Stimulated activated naive CD4-positive, alpha-beta T cell (primary cell): Measurements from ENCODE around the gene NPRL2.
A peak's percentile ranks its signal among the peaks of the same experiment; 100 is the strongest.

Experiments
- DNase-seq, 6 experiments: peaks; one replicate each; lab custom pipeline; 2025; lab: John Stamatoyannopoulos, UW

NPRL2 gene

GRCh38 chr3:50373146-50374051 is 22.8 kb upstream of the NPRL2 start:
- no peak for DNase-seq

GRCh38 chr3:50372349-50372748 is 21.8 kb upstream of the NPRL2 start:
- DNase-seq = peak in 3 of 6 experiments; percentile 16 to 46 (median 22)

DNA sequence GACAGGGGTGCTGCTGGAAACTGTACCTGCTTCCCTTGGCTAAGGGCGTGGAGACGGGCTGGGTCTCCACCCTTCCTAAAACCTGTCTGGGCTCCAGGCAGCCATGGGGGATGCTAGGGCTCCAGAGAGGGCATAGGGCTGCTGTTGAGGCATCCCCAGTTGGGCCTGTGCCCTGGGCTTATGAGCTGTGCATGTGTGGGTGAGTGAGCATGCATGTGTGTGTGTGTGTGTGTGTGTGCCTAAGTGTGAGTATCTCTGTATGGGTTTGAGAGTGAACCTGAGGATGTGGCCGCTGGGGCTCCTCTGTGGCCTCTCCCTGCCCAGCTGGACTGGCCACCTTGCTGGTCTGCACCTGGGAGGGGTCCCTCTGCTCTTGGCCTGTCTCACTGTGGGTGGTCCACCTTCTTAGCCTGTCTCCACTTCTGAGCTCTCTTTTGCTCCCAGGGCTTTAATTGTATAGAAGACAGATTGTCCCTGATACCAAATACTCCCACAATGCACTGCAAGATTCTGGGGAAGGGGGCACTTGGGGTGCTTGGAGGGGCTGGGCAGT is 20.6 kb upstream of the NPRL2 start:
- DNase-seq = no peak

- DNase-seq = no peak
Measured at GRCh38 chr3:50370594-50370993, 20.0 kb upstream of the NPRL2 start.

GRCh38 chr3:50369012-50369670 is 18.6 kb upstream of the NPRL2 start:
- no peak for DNase-seq

DNA sequence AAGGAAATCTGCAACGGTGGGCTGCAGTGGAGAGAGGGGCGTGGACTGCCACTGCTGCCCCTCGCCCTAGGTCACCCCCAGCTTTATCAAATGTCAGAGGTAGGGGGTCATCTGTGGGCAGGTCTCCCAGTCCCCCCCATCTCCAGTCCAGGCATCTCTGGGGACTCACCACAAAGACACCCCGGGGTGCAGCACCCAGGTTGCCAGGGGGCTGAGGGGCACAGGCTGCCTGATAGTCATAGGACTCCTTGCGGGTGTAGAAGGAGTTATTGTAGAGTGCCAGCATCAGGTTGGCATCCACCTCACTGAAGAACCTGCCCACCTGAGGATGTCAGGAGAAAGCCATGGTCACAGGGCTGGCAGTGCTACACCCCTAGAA is 15.3 kb upstream of the NPRL2 start:
- DNase-seq = peak in 1 of 6 experiments; percentile 39

DNA sequence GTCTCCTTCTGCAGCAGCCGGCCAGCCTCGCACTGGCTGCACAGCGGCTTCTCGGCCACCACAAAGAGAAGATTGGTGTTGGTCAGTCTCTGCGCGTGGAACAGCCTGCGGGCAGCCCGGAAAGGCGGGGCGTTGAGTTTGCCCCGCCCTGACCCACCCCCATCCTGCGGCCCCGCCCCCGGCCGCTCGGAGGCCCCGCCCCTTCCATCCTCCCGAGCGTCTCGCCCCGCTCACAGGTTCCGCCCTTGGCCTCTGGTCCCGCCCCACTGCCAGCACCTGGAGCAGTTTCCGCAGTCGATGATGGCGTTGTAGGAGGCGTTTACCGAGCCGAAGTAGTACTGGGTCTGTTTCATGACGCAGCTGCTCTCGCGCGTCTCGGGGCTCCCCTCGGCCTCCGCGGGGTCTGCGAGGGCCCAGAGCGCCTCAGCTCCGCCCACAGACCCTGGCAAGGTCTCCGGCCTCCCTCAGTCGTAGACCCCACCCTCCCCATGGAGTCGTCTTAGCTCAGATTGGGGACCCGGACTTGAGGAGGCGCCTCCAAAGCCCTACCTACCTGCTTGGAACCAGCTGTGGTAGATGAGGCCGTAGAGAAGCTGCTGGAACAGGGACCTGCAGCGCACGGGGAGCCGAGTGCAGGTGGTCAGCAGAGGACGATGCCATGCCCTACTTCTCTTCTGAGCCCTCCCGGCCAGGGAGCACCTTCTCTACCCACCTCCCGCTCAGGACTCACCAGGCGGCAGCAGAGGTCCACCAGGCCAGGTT is 14.7 kb upstream of the NPRL2 start:
- peak; percentile 90 to 95 (median 93) for DNase-seq

DNA sequence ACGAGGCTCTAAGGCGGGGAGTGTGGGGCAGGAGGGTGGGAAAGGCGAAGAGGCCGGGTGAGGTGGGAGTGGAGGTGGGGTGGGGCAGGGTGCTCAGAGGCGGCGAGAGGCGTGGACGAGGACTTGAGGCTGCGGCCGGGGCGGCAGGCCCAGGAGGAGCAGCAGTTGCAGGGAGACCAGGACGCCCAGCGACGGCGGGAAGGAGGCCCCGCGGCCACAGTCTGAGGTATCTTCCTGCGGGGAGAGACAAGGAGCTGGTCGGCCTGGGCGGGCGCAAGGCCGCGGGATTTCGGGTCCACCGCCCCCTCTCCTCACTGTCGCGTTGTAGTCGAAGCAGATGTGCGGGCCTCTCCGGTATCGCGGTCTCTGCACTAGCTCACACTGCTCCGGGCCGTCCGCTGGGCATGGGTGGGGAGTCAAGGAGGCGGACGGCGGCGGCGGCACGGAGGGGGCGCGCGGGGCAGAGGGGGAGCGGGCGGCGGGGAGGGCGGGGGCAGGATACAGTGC is 14.1 kb upstream of the NPRL2 start:
- no peak for DNase-seq

- no peak for DNase-seq
Measured at GRCh38 chr3:50359760-50360110, 9.2 kb upstream of the NPRL2 start.

DNA sequence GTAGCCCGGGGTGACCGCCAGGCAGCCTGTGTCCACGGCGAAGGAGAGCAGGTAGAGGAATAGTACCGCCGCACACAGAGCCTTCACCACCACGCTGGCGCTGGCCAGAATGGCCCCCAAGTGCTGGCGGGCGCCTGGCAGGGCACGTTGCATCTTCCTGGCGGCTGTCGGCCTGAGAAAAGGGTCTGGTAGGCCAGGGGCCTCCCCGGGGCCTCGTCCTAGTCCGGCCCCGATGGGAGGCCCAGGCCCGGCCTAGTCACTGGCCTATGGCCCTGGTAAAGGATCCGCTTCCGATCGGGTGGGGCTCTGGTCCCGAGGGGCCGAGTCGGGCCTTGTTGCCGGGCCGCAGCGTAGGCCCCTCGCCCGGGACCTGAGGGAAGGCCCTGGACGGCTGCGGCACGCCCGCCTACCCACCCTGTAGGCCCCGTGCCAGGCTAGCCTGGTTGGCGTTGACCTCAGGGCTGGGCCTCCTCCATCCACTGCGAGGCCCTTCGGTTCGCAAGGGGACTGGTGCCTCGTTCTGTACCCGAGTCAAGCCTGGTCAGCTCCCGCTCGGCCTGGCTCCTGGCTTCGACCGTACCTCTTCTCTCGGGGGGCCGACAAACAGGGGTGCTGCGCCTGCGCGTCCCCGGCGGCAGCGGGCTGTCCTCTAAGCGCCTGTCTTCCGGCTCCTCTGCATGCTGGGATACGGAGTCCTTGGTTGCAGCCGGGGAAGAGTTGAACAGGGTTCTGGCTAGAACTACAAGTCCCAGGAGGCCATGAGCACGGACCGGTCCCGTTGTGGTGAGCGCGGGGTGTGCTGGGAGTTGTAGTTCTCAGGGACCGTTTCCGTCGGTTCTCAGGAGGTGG is 8.6 kb upstream of the NPRL2 start, which contains the start of gene TMEM115:
Gene TMEM115, minus strand, starts transcription at position 611 of the 849 bp plus-strand sequence. Its CDS starts 458 bp downstream, at position 153.
- peak; percentile 84 to 96 (median 94) for DNase-seq

GRCh38 chr3:50358355-50358910 is 7.9 kb upstream of the NPRL2 start:
- no peak for DNase-seq

DNA sequence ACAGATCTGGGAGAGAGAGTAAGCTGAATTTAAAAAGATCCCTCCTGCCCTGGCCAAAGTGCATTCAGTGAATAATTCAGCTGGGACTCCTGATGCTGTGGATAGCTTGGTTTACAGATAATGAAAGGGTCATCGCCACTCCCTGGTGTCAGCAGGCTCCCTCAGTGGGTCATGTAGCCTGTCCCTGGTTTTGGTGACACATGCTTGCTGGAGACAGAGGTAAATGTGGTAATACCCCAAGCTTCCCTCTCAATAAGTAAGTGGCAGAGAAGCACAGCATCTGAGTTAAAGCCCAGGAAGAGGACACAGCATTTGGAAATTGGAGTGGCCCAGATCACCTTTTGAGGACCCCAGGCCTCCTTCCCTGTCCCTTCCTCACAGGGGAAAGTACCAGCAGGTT is 6.9 kb upstream of the NPRL2 start:
- no peak for DNase-seq

DNA sequence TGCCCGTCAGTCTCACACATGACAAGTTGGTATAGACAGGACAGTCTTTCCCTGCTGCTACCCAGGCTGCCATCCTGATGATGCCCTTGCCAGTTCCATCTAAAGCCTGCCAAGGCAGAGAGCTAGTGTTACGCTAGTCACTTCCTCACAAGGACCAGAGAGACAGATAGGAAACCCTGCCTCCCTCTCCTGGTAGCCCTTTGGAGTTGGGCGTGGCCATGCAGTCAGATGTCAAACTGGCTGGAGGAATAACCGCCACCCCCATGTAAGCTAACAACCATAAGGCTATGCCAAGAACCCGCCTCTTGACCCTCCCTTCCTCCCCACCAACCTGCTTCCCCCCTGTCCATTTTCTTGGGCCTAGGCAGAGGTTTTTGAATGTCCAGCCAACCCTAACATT is 6.0 kb upstream of the NPRL2 start:
- DNase-seq = no peak

DNA sequence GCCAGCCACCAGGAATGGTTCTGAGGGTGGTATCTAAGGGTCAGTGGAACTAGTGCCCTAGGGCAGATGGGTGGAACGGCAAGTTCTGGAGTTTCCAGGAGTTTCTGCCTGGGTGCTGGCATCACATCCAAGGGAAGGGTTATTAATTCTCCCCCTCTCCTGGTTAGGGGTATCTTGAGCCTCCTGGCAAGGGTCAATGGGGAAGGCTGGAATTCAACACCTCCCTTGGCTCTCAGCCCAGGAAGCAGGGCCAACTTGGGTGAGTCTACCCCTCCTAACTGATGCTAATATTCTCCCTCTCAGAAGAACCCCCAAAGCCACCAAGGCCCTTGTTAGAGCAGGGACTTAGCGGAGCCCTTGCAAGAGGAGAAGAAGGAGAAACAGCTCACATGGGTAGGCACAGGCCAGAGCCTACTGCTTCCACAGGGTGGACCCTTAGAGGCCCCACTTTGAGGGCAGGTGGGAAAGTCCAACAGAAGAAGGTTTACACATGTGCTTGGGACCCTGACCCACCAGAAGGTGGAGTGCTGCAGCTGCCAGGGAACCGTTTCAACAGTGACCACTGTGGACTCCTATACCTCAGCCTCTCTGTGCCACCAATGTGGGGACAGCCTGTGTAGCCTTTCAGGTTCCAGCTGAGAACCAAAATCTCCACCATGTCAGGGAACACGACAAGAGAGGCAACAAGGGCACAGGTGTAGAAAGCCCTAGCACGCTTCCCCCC is 5.4 kb upstream of the NPRL2 start:
- no peak for DNase-seq

- DNase-seq = no peak
Measured at GRCh38 chr3:50354850-50355249, 4.3 kb upstream of the NPRL2 start.

DNA sequence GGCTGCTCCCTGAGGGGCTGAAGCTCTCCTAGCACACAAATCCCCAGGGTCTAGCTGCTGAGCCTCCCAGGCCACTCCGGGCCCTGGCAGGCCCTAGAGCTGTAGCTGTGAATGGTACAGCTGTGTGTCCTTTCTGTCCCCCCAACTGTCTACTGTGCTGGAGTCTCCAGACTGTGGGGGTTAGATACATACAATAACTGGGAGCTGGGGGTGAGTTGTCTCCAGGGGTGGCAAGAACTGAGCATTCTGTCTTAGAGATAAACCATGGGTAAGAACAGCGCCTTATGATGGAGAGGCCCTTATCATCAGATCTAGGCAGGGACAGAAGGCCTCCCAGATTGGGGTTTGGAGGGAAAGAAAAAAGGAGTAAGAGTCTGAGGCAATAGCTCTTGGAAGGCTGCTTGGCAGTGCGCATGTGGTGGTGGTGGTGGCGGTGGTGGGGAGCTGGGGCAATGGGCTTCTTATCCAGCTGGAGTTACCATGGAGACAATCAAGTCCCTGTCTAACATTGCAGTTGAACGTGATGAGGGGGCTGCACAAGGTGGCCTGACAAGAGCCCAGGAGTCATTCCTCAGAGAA is 3.7 kb upstream of the NPRL2 start:
- no peak for DNase-seq

DNA sequence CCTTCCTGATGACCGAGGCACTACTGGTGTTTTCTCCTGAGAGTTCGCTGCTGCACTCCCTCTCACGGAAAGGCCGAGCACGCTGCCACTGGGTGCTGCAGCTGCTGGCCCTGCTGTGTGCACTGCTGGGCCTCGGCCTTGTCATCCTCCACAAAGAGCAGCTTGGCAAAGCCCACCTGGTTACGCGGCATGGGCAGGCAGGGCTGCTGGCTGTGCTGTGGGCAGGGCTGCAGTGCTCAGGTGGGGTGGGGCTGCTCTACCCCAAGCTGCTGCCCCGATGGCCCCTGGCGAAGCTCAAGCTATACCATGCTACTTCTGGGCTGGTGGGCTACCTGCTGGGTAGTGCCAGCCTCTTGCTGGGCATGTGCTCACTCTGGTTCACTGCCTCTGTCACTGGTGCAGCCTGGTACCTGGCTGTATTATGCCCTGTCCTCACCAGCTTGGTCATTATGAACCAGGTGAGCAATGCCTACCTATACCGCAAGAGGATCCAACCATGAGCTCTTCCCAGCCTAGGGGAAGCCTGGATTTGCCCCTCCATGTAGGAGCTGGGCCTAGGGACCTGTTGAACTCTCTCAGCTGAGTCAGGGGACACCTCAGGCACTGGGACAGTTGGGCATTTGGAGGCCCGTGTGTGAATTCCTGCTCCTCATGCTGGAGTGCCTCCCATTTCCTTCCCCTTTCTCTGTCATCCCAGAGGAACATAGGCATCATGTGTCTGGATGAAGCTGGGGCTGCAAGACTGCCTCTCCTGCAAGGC is 2.9 kb upstream of the NPRL2 start:
- DNase-seq = no peak

DNA sequence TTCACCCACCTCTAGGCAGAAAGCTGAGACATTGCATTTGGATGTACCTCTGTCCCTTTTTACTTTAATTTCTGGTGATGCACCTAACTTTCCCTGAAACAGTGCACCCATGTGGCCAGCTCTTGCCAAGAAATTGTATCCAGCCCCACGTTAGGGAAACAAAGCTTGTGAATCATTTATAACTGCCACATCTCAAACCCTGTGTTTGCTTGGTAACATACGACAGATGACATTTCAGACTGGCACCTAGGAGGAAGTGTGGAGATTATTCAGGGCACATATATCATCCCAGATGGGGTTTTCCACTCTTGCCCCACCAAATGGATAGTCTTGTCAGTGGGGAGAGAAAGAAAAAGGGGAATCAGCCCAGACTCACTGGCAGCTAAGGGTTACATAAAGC is 2.2 kb upstream of the NPRL2 start:
- no peak for DNase-seq

DNA sequence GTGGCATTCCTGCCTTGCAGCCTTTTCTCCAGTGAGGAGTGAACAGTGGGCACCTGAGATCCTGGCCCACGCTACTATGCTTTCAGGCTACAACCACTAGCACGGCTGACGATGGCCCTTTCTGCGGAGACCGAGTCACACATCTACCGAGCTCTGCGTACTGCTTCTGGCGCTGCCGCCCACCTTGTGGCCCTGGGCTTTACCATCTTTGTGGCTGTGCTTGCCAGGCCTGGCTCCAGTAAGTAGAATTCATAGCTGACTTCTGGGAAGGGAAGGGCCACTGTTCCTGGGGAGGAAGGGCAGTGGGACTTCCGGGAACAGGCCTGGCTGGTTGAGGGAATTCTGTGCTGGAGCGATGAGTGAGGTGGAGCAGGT is 735 bp upstream of the NPRL2 start:
- DNase-seq = no peak
